B cell (primary cell): ENCODE data around the gene LAMA4. TPM values are rescaled to one million over a fixed set of nuclear protein-coding genes. Genes with fewer than 3 reads are reported as not detected.

Source experiments
- ATAC-seq: fragments of 200-7000 bp; cut with Tn5 transposase; one replicate; pipeline ENCODE4 v1.10.0; 2021; ENCODE audit warnings: low read depth, mild to moderate bottlenecking, moderate number of reproducible peaks, moderate library complexity
- CTCF ChIA-PET: fragments of 350-600 bp; sonication (Branson Sonifier 250); formaldehyde crosslinking; loops from one replicate; lab custom pipeline; 2021; ENCODE audit warnings: antibody characterized with exemption, inconsistent platforms; lab: Charles Lee
- POLR2A ChIA-PET: fragments of 350-600 bp; sonication (Branson Sonifier 250); formaldehyde crosslinking; loops from one replicate; lab custom pipeline; 2021; ENCODE audit warnings: antibody characterized with exemption; lab: Charles Lee
- DNase-seq: peaks from one replicate; pipeline ENCODE4 v3.0.0; 2013
- H2AFZ ChIP-seq: 2 replicates; pipeline ENCODE4 v1.6.1; 2012; ENCODE audit warnings: mild to moderate bottlenecking, low read depth, low read length; ENCODE audit not compliant: insufficient read depth, poor library complexity, severe bottlenecking
- H3K27ac ChIP-seq, 2 donors: 1 replicate in 1 of 2; 2 replicates in 1 of 2; pipeline ENCODE4 v1.5.1; 2012 to 2013; ENCODE audit warnings: low read length in 2 of 2, mild to moderate bottlenecking in 2 of 2, moderate library complexity in 1 of 2
- H3K27me3 ChIP-seq, 4 experiments: fragments of 200-600 bp in 1 of 4; sonication (generic) in 1 of 4; replicated peaks in 1 of 4; 1 replicate in 2 of 4; 2 replicates in 2 of 4; pipeline versions ENCODE4 v1.6.1 to v1.7.0; 2013 to 2016; ENCODE audit warnings: low read length in 3 of 4, mild to moderate bottlenecking in 2 of 4, mixed read lengths in 1 of 4, moderate library complexity in 1 of 4; ENCODE audit not compliant: insufficient read depth in 4 of 4, control insufficient read depth in 3 of 4; ENCODE audit errors: control extremely low read depth in 1 of 4
- H3K36me3 ChIP-seq, 2 experiments: replicated peaks in 1 of 2; 1 replicate in 1 of 2; 2 replicates in 1 of 2; pipeline versions ENCODE4 v1.6.1 to v1.7.1; 2013; ENCODE audit warnings: low read length in 1 of 2; ENCODE audit not compliant: insufficient read depth in 2 of 2, control insufficient read depth in 1 of 2; ENCODE audit errors: control extremely low read depth in 1 of 2, extremely low read depth in 1 of 2
- H3K4me1 ChIP-seq, 2 donors: fragments of 200-600 bp in 1 of 2; sonication (generic) in 1 of 2; 1 replicate in 1 of 2; 2 replicates in 1 of 2; pipeline versions ENCODE4 v1.5.1 to v1.6.1; 2013 to 2017; ENCODE audit warnings: low read length in 2 of 2; ENCODE audit not compliant: control insufficient read depth in 2 of 2, insufficient read depth in 2 of 2
- H3K4me2 ChIP-seq: replicated peaks from 2 replicates; pipeline ENCODE3; 2012; ENCODE audit warnings: mild to moderate bottlenecking, low read depth, low read length; ENCODE audit not compliant: poor library complexity, severe bottlenecking
- H3K4me3 ChIP-seq, 5 experiments: fragments of 200-600 bp in 1 of 5; sonication (generic) in 1 of 5; 1 replicate in 3 of 5; 2 replicates in 2 of 5; pipeline versions ENCODE4 v1.5.1 to v1.7.0; 2011 to 2016; ENCODE audit warnings: low read length in 4 of 5, mild to moderate bottlenecking in 4 of 5, low read depth in 2 of 5, control low read depth in 1 of 5, moderate library complexity in 1 of 5; ENCODE audit not compliant: insufficient read depth in 1 of 5; ENCODE audit errors: control extremely low read depth in 1 of 5, extremely low read depth in 1 of 5
- H3K79me2 ChIP-seq: fragments of 200-600 bp; sonication (generic); one replicate; pipeline ENCODE4 v1.6.0; 2016; ENCODE audit warnings: low read length; ENCODE audit not compliant: control insufficient read depth, insufficient read depth
- H3K9ac ChIP-seq: fragments of 200-600 bp; sonication (generic); 2 replicates; pipeline ENCODE4 v1.6.1; 2017; ENCODE audit warnings: mild to moderate bottlenecking, low read length, moderate library complexity
- H3K9me3 ChIP-seq, 3 donors: one replicate each; pipeline versions ENCODE4 v1.6.1 to v1.7.1; 2013; ENCODE audit warnings: low read length in 2 of 3; ENCODE audit not compliant: control insufficient read depth in 2 of 3, insufficient read depth in 1 of 3; ENCODE audit errors: control extremely low read depth in 1 of 3
- H4K20me1 ChIP-seq: 2 replicates; pipeline ENCODE4 v1.6.0; 2012; ENCODE audit warnings: mild to moderate bottlenecking, low read length; ENCODE audit not compliant: insufficient read depth, control insufficient read depth, poor library complexity, severe bottlenecking
- H3K27ac Mint-ChIP-seq: one replicate; pipeline ENCODE4 v1.8.0; 2021; ENCODE audit warnings: mixed read lengths
- H3K27me3 Mint-ChIP-seq: one replicate; pipeline ENCODE4 v1.8.0; 2021; ENCODE audit warnings: mixed read lengths
- H3K4me1 Mint-ChIP-seq: one replicate; pipeline ENCODE4 v1.8.0; 2021; ENCODE audit warnings: mixed read lengths
- H3K4me3 Mint-ChIP-seq: one replicate; pipeline ENCODE4 v1.8.0; 2021; ENCODE audit warnings: mixed read lengths
- H3K9me3 Mint-ChIP-seq: one replicate; pipeline ENCODE4 v1.8.0; 2022; ENCODE audit warnings: mixed read lengths; ENCODE audit not compliant: insufficient read depth
- CTCF ChIP-seq: fragments of 200-600 bp; IDR thresholded peaks from one replicate; pipeline ENCODE4 v1.8.0; 2022; ENCODE audit warnings: antibody characterized with exemption, mild to moderate bottlenecking
- EZH2 ChIP-seq: IDR thresholded peaks from 2 replicates; pipeline ENCODE4 v1.6.1; 2012; ENCODE audit warnings: borderline replicate concordance, low read depth, mild to moderate bottlenecking, moderate library complexity, low read length; ENCODE audit not compliant: insufficient read depth, poor library complexity, severe bottlenecking
- WGBS: methylation state at CpG from one replicate; pipeline ENCODE4 v1.1.5; 2013; ENCODE audit warnings: missing lambda C conversion rate; ENCODE audit not compliant: insufficient coverage; 5-methylcytosine and 5-hydroxymethylcytosine counted together
- intact Hi-C: fragments of 100-400 bp; cut with micrococcal nuclease; formaldehyde crosslinking; loops from one replicate; pipeline ENCODE4 v1.10.0; 2022
- polyA plus RNA-seq: library from polyadenylated mRNA; depleted of rRNA; stranded (reverse); fragments of >200 nt; gene quantifications from 2 replicates; pipeline ENCODE4 v1.2.3, GENCODE V29; 2012
- total RNA-seq, 2 donors: library from RNA; stranded (reverse); fragments of 120-200 nt in 1 of 2; gene quantifications; 1 replicate in 1 of 2; 2 replicates in 1 of 2; pipeline versions ENCODE4 v1.2.3 to v1.2.4, GENCODE V29; 2013 to 2022

The LAMA4 gene
- total and polyA plus RNA-seq, 2 donors (not counting 1 experiment from before 2014, with no cell fraction given): not detected

- intact Hi-C loops: no loop called here
- Mint-ChIP-seq H3K9me3 (no peaks in the 10 kb centered on the region), H3K4me1 (no peaks in the 10 kb centered on the region), H3K4me3 (no peak overlapping the region), H3K27ac (no peak overlapping the region), H3K27me3 (peaks cover 23% of the 10 kb centered on the region)
- H3K9ac ChIP-seq: no peak overlapping the region
- H3K27me3 ChIP-seq: peaks cover 0 to 3% (median 1%) of the 10 kb centered on the region in 4 experiments
- CTCF ChIA-PET: interaction anchor here (0.7 to 1.4 kb wide), 2 partner anchors 11 to 134 kb away, joined by 4 to 6 read pairs; no protein-coding TSS in a partner anchor
- ATAC-seq (no peak), DNase-seq (no peak)
- H3K27ac ChIP-seq: no peak overlapping the region
- POLR2A ChIA-PET: no interaction called here
- H3K4me1 ChIP-seq: no peaks in the 10 kb centered on the region
- no peaks in the 10 kb centered on the region for H4K20me1 ChIP-seq
- no peaks in the 10 kb centered on the region for H3K9me3 ChIP-seq
- H3K79me2 ChIP-seq: no peaks in the 10 kb centered on the region
- H3K4me3 ChIP-seq: no peak overlapping the region
- H3K4me2 ChIP-seq: no peak overlapping the region
- no CpG with 5 or more reads among the region's 1 CpG for WGBS
- TF ChIP-seq EZH2 (no peak), CTCF (no peak)
- no peak overlapping the region for H2AFZ ChIP-seq
- H3K36me3 ChIP-seq: no peaks in the 10 kb centered on the region
These were observed 77.3 kb downstream of the LAMA4 start for GRCh38 chr6:112177092-112177491.

- no peak for ATAC-seq
These were observed 78.2 kb downstream of the LAMA4 start for GRCh38 chr6:112176175-112176574.

More at GRCh38 chr6:112176175-112176574, 78.2 kb downstream of the LAMA4 start:
- Histone ChIP-seq H3K4me1 (no peaks in the 10 kb centered on the region), H3K27ac (no peak overlapping the region), H4K20me1 (no peaks in the 10 kb centered on the region), H3K27me3 (peaks cover 0 to 3% (median 1%) of the 10 kb centered on the region in 4 experiments), H3K4me2 (no peak overlapping the region), H2AFZ (no peak overlapping the region), H3K9me3 (no peaks in the 10 kb centered on the region), H3K4me3 (no peak overlapping the region), H3K79me2 (no peaks in the 10 kb centered on the region), H3K36me3 (no peaks in the 10 kb centered on the region), H3K9ac (no peak overlapping the region)
- no peak overlapping the region for H3K4me3 Mint-ChIP-seq
- H3K27me3 Mint-ChIP-seq: peaks cover 23% of the 10 kb centered on the region
- H3K9me3 Mint-ChIP-seq: no peaks in the 10 kb centered on the region
- ChIA-PET CTCF (interaction anchor here (0.7 to 2.0 kb wide), 5 partner anchors 10 to 1732 kb away, joined by 3 to 9 read pairs (median 4); no protein-coding TSS in a partner anchor), POLR2A (no interaction called here)
- no peak for TF ChIP-seq EZH2
- TF ChIP-seq CTCF: no peak
- no CpG with 5 or more reads among the region's 4 CpGs for WGBS
- H3K4me1 Mint-ChIP-seq: no peaks in the 10 kb centered on the region
- no peak for DNase-seq
- intact Hi-C loops: no loop called here
- no peak overlapping the region for H3K27ac Mint-ChIP-seq
